GM12801 (cell line): ENCODE measurements around the gene IFT88.

Experiments
- CTCF ChIP-seq: IDR thresholded peaks from one replicate; pipeline ENCODE4 v1.5.1; 2011; ENCODE audit warnings: control low read depth; ENCODE audit not compliant: insufficient read length; ENCODE audit errors: extremely low read depth

The IFT88 gene

GRCh38 chr13:20633802-20634201 lies 66.8 kb downstream of the IFT88 start:
- TF ChIP-seq CTCF = no peak

- TF ChIP-seq CTCF = no peak
Measured at GRCh38 chr13:20636079-20636478, 69.1 kb downstream of the IFT88 start.

- TF ChIP-seq CTCF = no peak
Measured at GRCh38 chr13:20637811-20638210, 70.9 kb downstream of the IFT88 start.

GRCh38 chr13:20647758-20648157 lies 80.8 kb downstream of the IFT88 start:
- TF ChIP-seq CTCF = no peak

GRCh38 chr13:20652946-20653345 lies 86.0 kb downstream of the IFT88 start:
- no peak for TF ChIP-seq CTCF

GRCh38 chr13:20654156-20654555 lies 87.2 kb downstream of the IFT88 start:
- TF ChIP-seq CTCF = no peak

GRCh38 chr13:20658451-20659040 lies 91.6 kb downstream of the IFT88 start:
- TF ChIP-seq CTCF = no peak
